Measurements from ENCODE around the gene SLCO4C1. TPM values are rescaled to one million over a fixed set of nuclear protein-coding genes. Genes with fewer than 3 reads are reported as not detected.
"Not testable (repeated sequence)": the region's sequence is repeated elsewhere in the genome, so short reads cannot be mapped to it uniquely, and the experiment has no call there.

SLCO4C1 gene
- total RNA-seq = 0.08 TPM
- long read RNA-seq, partial matches to known transcripts = 1 of 1 reads
- long read RNA-seq, other reads (novel, unspliced or antisense) = 0 of 1 reads

- DNase-seq = peak; percentile 84
- intact Hi-C loops (cut with DNase I) = no loop called here
- peak; percentile 92 for ATAC-seq (ENCODE audit: poor library complexity)
Measured at GRCh38 chr5:102296178-102296817, at the start of gene SLCO4C1. TSS of gene SLCO4C1 (minus strand) at chr5:102296284. CDS start at chr5:102296262, 22 bp downstream.

GRCh38 chr5:102341681-102342288 is 45.7 kb upstream of the SLCO4C1 start:
- ATAC-seq (ENCODE audit: poor library complexity) (no peak), DNase-seq (no peak)
- intact Hi-C loops (cut with DNase I) = no loop called here

GRCh38 chr5:102324714-102325113 is 28.6 kb upstream of the SLCO4C1 start:
- no peak for DNase-seq
- intact Hi-C loops (cut with DNase I) = no loop called here
- no peak for ATAC-seq (ENCODE audit: poor library complexity)

- ATAC-seq (ENCODE audit: poor library complexity); DNase-seq; intact Hi-C loops (cut with DNase I): not testable (repeated sequence)
Measured at GRCh38 chr5:102318801-102319200, 22.7 kb upstream of the SLCO4C1 start.

GRCh38 chr5:102314328-102314727 is 18.2 kb upstream of the SLCO4C1 start:
- DNase-seq (no peak), ATAC-seq (ENCODE audit: poor library complexity) (no peak)
- intact Hi-C loops (cut with DNase I) = no loop called here

GRCh38 chr5:102313912-102314311 is 17.8 kb upstream of the SLCO4C1 start:
- DNase-seq = no peak
- ATAC-seq (ENCODE audit: poor library complexity) = no peak
- intact Hi-C loops (cut with DNase I) = no loop called here

- intact Hi-C loops (cut with DNase I) = no loop called here
- ATAC-seq (ENCODE audit: poor library complexity) (no peak), DNase-seq (no peak)
Measured at GRCh38 chr5:102312586-102313370, 16.7 kb upstream of the SLCO4C1 start.

- no peak for ATAC-seq (ENCODE audit: poor library complexity)
- no peak for DNase-seq
- intact Hi-C loops (cut with DNase I) = no loop called here
Measured at GRCh38 chr5:102309586-102309985, 13.5 kb upstream of the SLCO4C1 start.

- intact Hi-C loops (cut with DNase I) = no loop called here
Measured at GRCh38 chr5:102307232-102307631, 11.1 kb upstream of the SLCO4C1 start.

GRCh38 chr5:102306121-102306520 is 10.0 kb upstream of the SLCO4C1 start:
- intact Hi-C loops (cut with DNase I) = no loop called here
- ATAC-seq (ENCODE audit: poor library complexity) = no peak

More at GRCh38 chr5:102307232-102307631, 11.1 kb upstream of the SLCO4C1 start:
- DNase-seq (no peak), ATAC-seq (ENCODE audit: poor library complexity) (no peak)

GRCh38 chr5:102295534-102296177 is 428 bp downstream of the SLCO4C1 start:
- intact Hi-C loops (cut with DNase I) = no loop called here
- DNase-seq = peak; percentile 36
- no peak for ATAC-seq (ENCODE audit: poor library complexity)

More at GRCh38 chr5:102306121-102306520, 10.0 kb upstream of the SLCO4C1 start:
- no peak for DNase-seq

GRCh38 chr5:102294886-102295395 is 1.1 kb downstream of the SLCO4C1 start:
- intact Hi-C loops (cut with DNase I) = no loop called here
- ATAC-seq (ENCODE audit: poor library complexity) = no peak
- DNase-seq = no peak

GRCh38 chr5:102290004-102290403 is 6.1 kb downstream of the SLCO4C1 start:
- no peak for DNase-seq
- intact Hi-C loops (cut with DNase I) = no loop called here
- no peak for ATAC-seq (ENCODE audit: poor library complexity)

- ATAC-seq (ENCODE audit: poor library complexity) = no peak
- no peak for DNase-seq
- intact Hi-C loops (cut with DNase I) = no loop called here
Measured at GRCh38 chr5:102289251-102289899, 6.7 kb downstream of the SLCO4C1 start.

- DNase-seq (no peak), ATAC-seq (ENCODE audit: poor library complexity) (no peak)
- intact Hi-C loops (cut with DNase I) = no loop called here
Measured at GRCh38 chr5:102288630-102289029, 7.5 kb downstream of the SLCO4C1 start.

GRCh38 chr5:102286476-102286875 is 9.6 kb downstream of the SLCO4C1 start:
- ATAC-seq (ENCODE audit: poor library complexity) (no peak), DNase-seq (no peak)

GRCh38 chr5:102283102-102283797 is 12.8 kb downstream of the SLCO4C1 start:
- no peak for ATAC-seq (ENCODE audit: poor library complexity)
- DNase-seq = no peak
- intact Hi-C loops (cut with DNase I) = no loop called here

More at GRCh38 chr5:102286476-102286875, 9.6 kb downstream of the SLCO4C1 start:
- intact Hi-C loops (cut with DNase I) = no loop called here

GRCh38 chr5:102279711-102280110 is 16.4 kb downstream of the SLCO4C1 start:
- no peak for DNase-seq
- ATAC-seq (ENCODE audit: poor library complexity) = no peak
- intact Hi-C loops (cut with DNase I) = no loop called here
